ENCODE data around the gene PHC1. TPM values are rescaled to one million over a fixed set of nuclear protein-coding genes. Genes with fewer than 3 reads are reported as not detected.

The PHC1 gene
- total RNA-seq, 2 experiments from 2014 or later: 33.6 to 52.2 TPM

DNA sequence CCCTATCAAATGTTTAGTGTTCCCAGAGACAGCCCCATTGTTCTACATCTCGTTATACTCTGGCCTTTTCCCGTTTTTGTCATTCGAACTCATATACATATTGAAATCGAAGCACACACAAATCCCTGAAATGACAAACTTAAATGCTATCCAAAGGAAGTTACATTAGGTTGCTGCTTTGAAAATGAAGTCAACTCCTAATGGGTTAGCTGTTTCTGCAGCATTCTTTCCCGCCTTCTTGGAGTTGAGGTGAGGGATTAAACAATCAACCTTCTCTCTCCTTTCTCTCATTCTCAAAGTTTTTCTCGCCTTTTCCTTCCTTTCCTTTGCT lies 642 bp upstream of the PHC1 start:
- no peaks in the 10 kb centered on the region for H3K9me3 ChIP-seq (ENCODE audit: low read length)
- peaks cover 16% of the 10 kb centered on the region; the same call in 1 of the 2 replicates for H3K79me2 ChIP-seq (ENCODE audit: insufficient read depth, low read depth, low read length)
- H3K4me2 ChIP-seq (ENCODE audit: low read length): peak overlapping the region; percentile 87
- TF ChIP-seq EZH2phosphoT487 (IDR thresholded peaks at IDR 0.05; ENCODE audit: borderline replicate concordance, low read depth, low read length) (no peak), CTCF (conservative IDR thresholded peaks at IDR 0.05; ENCODE audit: low read length) (no peak)
- H3K4me1 ChIP-seq (ENCODE audit: insufficient read depth, low read length, poor library complexity, severe bottlenecking): peaks cover 43% of the 10 kb centered on the region
- intact Hi-C loops (cut with micrococcal nuclease; ENCODE audit: unreplicated experiment): loop anchor here (2.0 kb wide), 1 partner anchor 35 kb away; the partner anchor contains the start of gene M6PR
- peaks cover 5% of the 10 kb centered on the region for H3K36me3 ChIP-seq (ENCODE audit: insufficient read depth, low read length)
- no peak for DNase-seq (ENCODE audit: low spot score)
- POLR2A ChIA-PET: interaction anchor here (0.6 to 2.0 kb wide), 2 partner anchors 37 to 371 kb away, joined by 4 read pairs; no protein-coding TSS in a partner anchor
- CTCF ChIA-PET (ENCODE audit: unreplicated experiment): interaction anchor here (0.5 to 0.8 kb wide), 2 partner anchors 16 to 38 kb away, joined by 3 to 5 read pairs; no protein-coding TSS in a partner anchor
- BruUV-seq (replicated peaks): no TSS peak
- peak overlapping the region; percentile 98 for H2AFZ ChIP-seq (ENCODE audit: low read length)
- peak overlapping the region; percentile 56 for H3K27ac ChIP-seq (ENCODE audit: low read depth, low read length, poor library complexity, severe bottlenecking)
- H4K20me1 ChIP-seq (ENCODE audit: insufficient read depth, low read length): no peaks in the 10 kb centered on the region
- H3K9me2 ChIP-seq (ENCODE audit: insufficient read depth, low read length): no peaks in the 10 kb centered on the region
- H3K4me3 ChIP-seq (ENCODE audit: low read depth, low read length, poor library complexity, severe bottlenecking): peak overlapping the region; percentile 87

- Histone ChIP-seq H3K79me2 (ENCODE audit: insufficient read depth, low read depth, low read length) (peaks cover 16% of the 10 kb centered on the region; the same call in 1 of the 2 replicates), H3K4me3 (ENCODE audit: low read depth, low read length, poor library complexity, severe bottlenecking) (peak overlapping the region; percentile 87), H4K20me1 (ENCODE audit: insufficient read depth, low read length) (no peaks in the 10 kb centered on the region), H3K4me2 (ENCODE audit: low read length) (peak overlapping the region; percentile 89), H2AFZ (ENCODE audit: low read length) (peak overlapping the region; percentile 79; the same call in 1 of the 2 replicates), H3K36me3 (ENCODE audit: insufficient read depth, low read length) (peaks cover 13% of the 10 kb centered on the region), H3K9me2 (ENCODE audit: insufficient read depth, low read length) (no peaks in the 10 kb centered on the region), H3K9me3 (ENCODE audit: low read length) (no peaks in the 10 kb centered on the region), H3K27ac (ENCODE audit: low read depth, low read length, poor library complexity, severe bottlenecking) (peak overlapping the region; percentile 33), H3K4me1 (ENCODE audit: insufficient read depth, low read length, poor library complexity, severe bottlenecking) (peaks cover 43% of the 10 kb centered on the region)
- no peak for TF ChIP-seq EZH2phosphoT487 (IDR thresholded peaks at IDR 0.05; ENCODE audit: borderline replicate concordance, low read depth, low read length)
- no peak for TF ChIP-seq CTCF (conservative IDR thresholded peaks at IDR 0.05; ENCODE audit: low read length)
- intact Hi-C loops (cut with micrococcal nuclease; ENCODE audit: unreplicated experiment): no loop called here
- DNase-seq (ENCODE audit: low spot score): peak; percentile 42
- CTCF ChIA-PET (ENCODE audit: unreplicated experiment): no interaction called here
- no TSS peak for BruUV-seq (replicated peaks)
- POLR2A ChIA-PET: interaction anchor here (0.5 to 1.6 kb wide), 3 partner anchors 24 to 124 kb away, joined by 3 to 5 read pairs (median 3); no protein-coding TSS in a partner anchor
Observed at GRCh38 chr12:8914716-8915526, 612 bp downstream of the PHC1 start.

DNA sequence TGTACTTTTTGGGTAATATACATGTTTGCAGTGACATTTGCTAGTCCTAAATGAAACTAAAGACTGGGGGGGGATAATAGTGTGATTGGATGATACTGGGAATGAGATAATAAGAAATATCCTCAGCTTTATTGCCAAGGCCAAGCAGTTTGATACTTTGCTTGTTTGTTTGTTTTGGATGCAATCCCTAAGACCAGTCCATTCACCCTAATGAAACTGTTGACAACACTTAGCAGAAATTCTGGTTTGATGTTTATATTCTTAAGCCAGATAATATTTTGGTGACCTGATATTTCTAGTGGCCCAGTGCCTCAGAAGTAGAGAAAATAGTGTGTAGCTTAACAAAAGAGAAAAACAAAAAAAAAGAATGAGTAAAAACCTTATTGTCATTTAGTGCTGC lies 1.8 kb downstream of the PHC1 start:
- no peaks in the 10 kb centered on the region for H4K20me1 ChIP-seq (ENCODE audit: insufficient read depth, low read length)
- ChIA-PET POLR2A (interaction anchor here (0.6 to 0.7 kb wide), 3 partner anchors 228 to 769 kb away, joined by 3 read pairs; no protein-coding TSS in a partner anchor), CTCF (ENCODE audit: unreplicated experiment) (no interaction called here)
- H3K4me3 ChIP-seq (ENCODE audit: low read depth, low read length, poor library complexity, severe bottlenecking): peak overlapping the region; percentile 87
- peak overlapping the region; percentile 89 for H3K4me2 ChIP-seq (ENCODE audit: low read length)
- intact Hi-C loops (cut with micrococcal nuclease; ENCODE audit: unreplicated experiment): no loop called here
- no peaks in the 10 kb centered on the region for H3K9me3 ChIP-seq (ENCODE audit: low read length)
- H3K4me1 ChIP-seq (ENCODE audit: insufficient read depth, low read length, poor library complexity, severe bottlenecking): peaks cover 41% of the 10 kb centered on the region
- no TSS peak for BruUV-seq (replicated peaks)
- H3K79me2 ChIP-seq (ENCODE audit: insufficient read depth, low read depth, low read length): peaks cover 16% of the 10 kb centered on the region; the same call in 1 of the 2 replicates
- no peak overlapping the region for H2AFZ ChIP-seq (ENCODE audit: low read length)
- DNase-seq (ENCODE audit: low spot score): no peak
- H3K9me2 ChIP-seq (ENCODE audit: insufficient read depth, low read length): no peaks in the 10 kb centered on the region
- no peak overlapping the region for H3K27ac ChIP-seq (ENCODE audit: low read depth, low read length, poor library complexity, severe bottlenecking)
- TF ChIP-seq EZH2phosphoT487 (IDR thresholded peaks at IDR 0.05; ENCODE audit: borderline replicate concordance, low read depth, low read length): no peak
- TF ChIP-seq CTCF (conservative IDR thresholded peaks at IDR 0.05; ENCODE audit: low read length): no peak
- H3K36me3 ChIP-seq (ENCODE audit: insufficient read depth, low read length): peaks cover 21% of the 10 kb centered on the region
